ENCODE measurements around the gene SEMA3E. TPM values are rescaled to one million over a fixed set of nuclear protein-coding genes. Genes with fewer than 3 reads are reported as not detected.
"Not testable (repeated sequence)": the region's sequence is repeated elsewhere in the genome, so short reads cannot be mapped to it uniquely, and the experiment has no call there.

SEMA3E gene
- total and polyA plus RNA-seq, 2 experiments from 2014 or later, result 7.0 to 14.0 TPM

DNA sequence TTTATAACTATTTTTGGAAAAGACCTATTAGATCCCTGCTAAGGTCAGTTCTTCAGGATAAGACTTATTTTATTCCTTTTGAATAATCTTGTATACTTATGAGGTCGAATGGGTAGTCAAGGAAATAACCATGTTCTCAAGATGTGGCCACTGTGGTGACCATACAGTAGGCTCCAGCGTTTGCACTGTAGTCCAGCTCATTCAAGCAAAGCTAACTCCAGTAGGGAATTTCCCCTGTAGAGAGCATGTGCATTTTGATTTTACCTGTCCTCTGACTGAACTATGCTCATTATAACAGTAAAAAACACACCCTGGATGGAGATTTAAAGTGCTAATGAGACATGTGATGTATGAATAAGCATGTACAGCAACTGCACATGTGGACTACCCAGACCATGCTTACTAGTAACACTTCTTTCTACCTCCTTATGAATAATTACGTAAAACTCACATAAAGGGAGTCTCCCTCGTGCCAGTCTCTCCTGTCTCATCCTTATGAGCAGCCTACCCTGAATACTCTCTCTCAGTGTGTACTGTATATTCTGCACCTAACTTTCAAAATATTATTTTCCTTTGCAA, 32.4 kb upstream of the SEMA3E start:
- Histone ChIP-seq H3K9me3 (ENCODE audit: low read depth) (no peaks in the 10 kb centered on the region), H3K27ac (no peak overlapping the region), H3K27me3 (no peaks in the 10 kb centered on the region), H3K4me3 (no peak overlapping the region), H2AFZ (no peak overlapping the region), H3K4me1 (ENCODE audit: insufficient read depth) (peaks cover 7% of the 10 kb centered on the region), H3K79me2 (no peaks in the 10 kb centered on the region), H3K4me2 (no peak overlapping the region), H3K36me3 (replicated peaks; ENCODE audit: insufficient read depth, low read depth) (no peaks in the 10 kb centered on the region), H4K20me1 (ENCODE audit: insufficient read depth, poor library complexity, severe bottlenecking) (no peaks in the 10 kb centered on the region), H3K9me2 (replicated peaks; ENCODE audit: insufficient read depth) (no peaks in the 10 kb centered on the region)
- TF ChIP-seq, protein P1, sequence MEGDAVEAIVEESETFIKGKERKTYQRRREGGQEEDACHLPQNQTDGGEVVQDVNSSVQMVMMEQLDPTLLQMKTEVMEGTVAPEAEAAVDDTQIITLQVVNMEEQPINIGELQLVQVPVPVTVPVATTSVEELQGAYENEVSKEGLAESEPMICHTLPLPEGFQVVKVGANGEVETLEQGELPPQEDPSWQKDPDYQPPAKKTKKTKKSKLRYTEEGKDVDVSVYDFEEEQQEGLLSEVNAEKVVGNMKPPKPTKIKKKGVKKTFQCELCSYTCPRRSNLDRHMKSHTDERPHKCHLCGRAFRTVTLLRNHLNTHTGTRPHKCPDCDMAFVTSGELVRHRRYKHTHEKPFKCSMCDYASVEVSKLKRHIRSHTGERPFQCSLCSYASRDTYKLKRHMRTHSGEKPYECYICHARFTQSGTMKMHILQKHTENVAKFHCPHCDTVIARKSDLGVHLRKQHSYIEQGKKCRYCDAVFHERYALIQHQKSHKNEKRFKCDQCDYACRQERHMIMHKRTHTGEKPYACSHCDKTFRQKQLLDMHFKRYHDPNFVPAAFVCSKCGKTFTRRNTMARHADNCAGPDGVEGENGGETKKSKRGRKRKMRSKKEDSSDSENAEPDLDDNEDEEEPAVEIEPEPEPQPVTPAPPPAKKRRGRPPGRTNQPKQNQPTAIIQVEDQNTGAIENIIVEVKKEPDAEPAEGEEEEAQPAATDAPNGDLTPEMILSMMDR (IDR thresholded peaks at IDR 0.05; ENCODE audit: poor library complexity), result no peak
- TF ChIP-seq EZH2 (IDR thresholded peaks at IDR 0.05; ENCODE audit: borderline replicate concordance) (no peak), EZH2phosphoT487 (IDR thresholded peaks at IDR 0.05; ENCODE audit: low read depth, severe bottlenecking, unreplicated experiment) (no peak)
- DNase-seq (ENCODE audit: low spot score), result no peak
- 82% methylated on average over 4 of the region's 4 CpGs for WGBS (ENCODE audit: low lambda C conversion rate, missing lambda C conversion rate)

DNA sequence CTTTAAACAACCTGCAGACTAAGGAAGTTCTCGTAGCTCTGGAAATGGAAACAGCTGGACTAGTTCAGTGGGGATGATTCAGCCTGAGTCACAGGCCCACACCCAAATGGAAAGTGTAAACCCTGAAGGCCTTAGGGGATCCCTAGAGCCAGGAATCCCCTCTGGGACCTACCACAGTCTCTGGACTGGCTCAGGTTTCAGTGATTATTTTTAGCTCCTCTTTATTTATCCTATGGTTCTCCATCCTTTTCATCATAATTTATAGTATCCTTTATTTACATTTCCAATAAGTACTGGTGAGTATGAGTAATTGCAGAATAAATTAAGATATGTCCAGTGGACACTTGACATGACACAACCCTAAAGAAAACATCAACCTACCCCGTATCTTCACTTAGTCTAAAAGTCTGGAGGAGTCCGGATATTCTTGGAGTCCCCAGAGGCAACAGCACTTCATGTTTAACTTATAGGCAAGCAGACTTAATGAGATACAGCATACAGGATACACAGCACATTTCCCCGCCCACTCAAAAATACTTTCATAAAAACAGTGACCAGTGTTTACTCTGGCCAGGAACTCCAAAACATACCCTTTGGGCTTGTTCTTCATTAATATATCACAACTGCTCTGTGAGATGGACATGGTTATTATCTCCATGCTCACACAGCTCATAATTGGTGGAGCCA, 28.4 kb upstream of the SEMA3E start:
- TF ChIP-seq EZH2phosphoT487 (IDR thresholded peaks at IDR 0.05; ENCODE audit: low read depth, severe bottlenecking, unreplicated experiment) (no peak), EZH2 (IDR thresholded peaks at IDR 0.05; ENCODE audit: borderline replicate concordance) (no peak)
- TF ChIP-seq, protein P1 (IDR thresholded peaks at IDR 0.05; ENCODE audit: poor library complexity), result no peak
- H2AFZ ChIP-seq, result no peak overlapping the region
- H3K9me2 ChIP-seq (replicated peaks; ENCODE audit: insufficient read depth), result no peaks in the 10 kb centered on the region
- no peaks in the 10 kb centered on the region for H3K79me2 ChIP-seq
- no peaks in the 10 kb centered on the region for H3K27me3 ChIP-seq
- peak overlapping the region; percentile 20 for H3K27ac ChIP-seq
- 48% methylated on average over 4 of the region's 4 CpGs for WGBS (ENCODE audit: low lambda C conversion rate, missing lambda C conversion rate)
- H4K20me1 ChIP-seq (ENCODE audit: insufficient read depth, poor library complexity, severe bottlenecking), result no peaks in the 10 kb centered on the region
- peaks cover 4% of the 10 kb centered on the region for H3K4me1 ChIP-seq (ENCODE audit: insufficient read depth)
- no peaks in the 10 kb centered on the region for H3K36me3 ChIP-seq (replicated peaks; ENCODE audit: insufficient read depth, low read depth)
- no peaks in the 10 kb centered on the region for H3K9me3 ChIP-seq (ENCODE audit: low read depth)
- DNase-seq (ENCODE audit: low spot score), result peak; percentile 74
- H3K4me2 ChIP-seq, result no peak overlapping the region
- H3K4me3 ChIP-seq, result no peak overlapping the region

- H3K4me2 ChIP-seq; H2AFZ ChIP-seq; H3K9me2 ChIP-seq (replicated peaks; ENCODE audit: insufficient read depth); H3K79me2 ChIP-seq; H3K27ac ChIP-seq; H4K20me1 ChIP-seq (ENCODE audit: insufficient read depth, poor library complexity, severe bottlenecking); H3K4me3 ChIP-seq; H3K36me3 ChIP-seq (replicated peaks; ENCODE audit: insufficient read depth, low read depth); DNase-seq (ENCODE audit: low spot score); H3K4me1 ChIP-seq (ENCODE audit: insufficient read depth); H3K9me3 ChIP-seq (ENCODE audit: low read depth); H3K27me3 ChIP-seq: not testable (repeated sequence)
- WGBS (ENCODE audit: low lambda C conversion rate, missing lambda C conversion rate), result 96% methylated on average over 20 of the region's 28 CpGs
Observed at GRCh38 chr7:83673291-83673690, 24.4 kb upstream of the SEMA3E start.

DNA sequence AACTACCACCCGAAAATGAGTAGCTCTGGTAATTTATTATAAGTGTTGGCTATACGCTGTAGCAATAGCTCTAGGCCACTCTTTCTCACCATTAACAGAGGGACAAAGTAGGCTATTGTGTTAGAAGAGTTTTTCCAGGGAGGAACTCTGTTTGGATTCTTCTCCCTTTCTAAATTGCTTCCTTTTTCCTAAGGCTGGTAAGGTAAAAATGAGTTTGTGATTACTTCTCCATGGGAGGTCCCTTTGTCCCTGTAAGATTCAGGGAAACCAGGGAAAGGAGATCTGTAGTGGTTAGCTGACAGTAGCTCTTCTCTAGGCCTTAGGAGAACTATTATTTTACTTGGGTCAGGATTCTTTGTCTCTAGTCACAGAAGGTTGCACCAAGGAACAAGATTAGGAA, 23.2 kb upstream of the SEMA3E start:
- no peak for TF ChIP-seq EZH2 (IDR thresholded peaks at IDR 0.05; ENCODE audit: borderline replicate concordance)
- 80% methylated on average over 2 of the region's 2 CpGs for WGBS (ENCODE audit: low lambda C conversion rate, missing lambda C conversion rate)

More for the DNA sequence above, 23.2 kb upstream of the SEMA3E start:
- Histone ChIP-seq H3K9me3 (ENCODE audit: low read depth) (no peaks in the 10 kb centered on the region), H3K27me3 (no peaks in the 10 kb centered on the region), H4K20me1 (ENCODE audit: insufficient read depth, poor library complexity, severe bottlenecking) (no peaks in the 10 kb centered on the region), H2AFZ (no peak overlapping the region), H3K4me3 (no peak overlapping the region), H3K9me2 (replicated peaks; ENCODE audit: insufficient read depth) (no peaks in the 10 kb centered on the region), H3K79me2 (no peaks in the 10 kb centered on the region), H3K27ac (no peak overlapping the region), H3K4me1 (ENCODE audit: insufficient read depth) (no peaks in the 10 kb centered on the region), H3K4me2 (no peak overlapping the region), H3K36me3 (replicated peaks; ENCODE audit: insufficient read depth, low read depth) (no peaks in the 10 kb centered on the region)
- DNase-seq (ENCODE audit: low spot score), result no peak
